22Rv1 (cell line): ENCODE measurements around the gene LGSN.

Source experiments
- H3K27ac ChIP-seq: fragments of 450-650 bp; 2 replicates; pipeline ENCODE4 v1.5.1; 2017
- ZFX ChIP-seq: fragments of 450-650 bp; IDR thresholded peaks from 2 replicates; pipeline ENCODE4 v1.6.1; 2017; ENCODE audit warnings: antibody characterized with exemption, borderline replicate concordance
- TF ChIP-seq, protein P1 (sequence below): fragments of 450-650 bp; IDR thresholded peaks from 2 replicates; pipeline ENCODE4 v1.5.1; 2017; ENCODE audit warnings: mild to moderate bottlenecking

LGSN gene

DNA sequence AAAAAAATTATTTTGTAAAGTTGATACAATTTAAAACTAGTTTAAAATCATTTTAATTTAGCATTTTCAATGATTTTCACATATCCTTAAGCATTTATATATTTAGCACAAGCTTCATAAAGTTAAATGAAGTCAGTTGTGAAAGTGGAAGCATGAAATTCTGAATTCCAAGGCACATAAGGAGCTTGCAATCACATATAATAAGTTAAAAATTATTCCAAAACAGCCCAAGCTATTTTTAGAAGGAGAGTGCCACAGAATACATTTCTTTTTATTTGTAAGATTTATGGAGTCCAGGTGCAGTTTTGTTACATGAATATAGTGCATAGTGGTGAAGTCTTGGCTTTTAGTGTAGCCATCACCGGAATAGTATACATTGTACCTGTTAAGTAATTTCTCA, 3.2 kb upstream of the LGSN start:
- no peak overlapping the region for H3K27ac ChIP-seq
- no peak for TF ChIP-seq ZFX
- TF ChIP-seq, protein P1, sequence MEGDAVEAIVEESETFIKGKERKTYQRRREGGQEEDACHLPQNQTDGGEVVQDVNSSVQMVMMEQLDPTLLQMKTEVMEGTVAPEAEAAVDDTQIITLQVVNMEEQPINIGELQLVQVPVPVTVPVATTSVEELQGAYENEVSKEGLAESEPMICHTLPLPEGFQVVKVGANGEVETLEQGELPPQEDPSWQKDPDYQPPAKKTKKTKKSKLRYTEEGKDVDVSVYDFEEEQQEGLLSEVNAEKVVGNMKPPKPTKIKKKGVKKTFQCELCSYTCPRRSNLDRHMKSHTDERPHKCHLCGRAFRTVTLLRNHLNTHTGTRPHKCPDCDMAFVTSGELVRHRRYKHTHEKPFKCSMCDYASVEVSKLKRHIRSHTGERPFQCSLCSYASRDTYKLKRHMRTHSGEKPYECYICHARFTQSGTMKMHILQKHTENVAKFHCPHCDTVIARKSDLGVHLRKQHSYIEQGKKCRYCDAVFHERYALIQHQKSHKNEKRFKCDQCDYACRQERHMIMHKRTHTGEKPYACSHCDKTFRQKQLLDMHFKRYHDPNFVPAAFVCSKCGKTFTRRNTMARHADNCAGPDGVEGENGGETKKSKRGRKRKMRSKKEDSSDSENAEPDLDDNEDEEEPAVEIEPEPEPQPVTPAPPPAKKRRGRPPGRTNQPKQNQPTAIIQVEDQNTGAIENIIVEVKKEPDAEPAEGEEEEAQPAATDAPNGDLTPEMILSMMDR: no peak

- TF ChIP-seq, protein P1: no peak
- no peak for TF ChIP-seq ZFX
- H3K27ac ChIP-seq: no peak overlapping the region
Measured at GRCh38 chr6:63321821-63322220, 2.0 kb upstream of the LGSN start.

DNA sequence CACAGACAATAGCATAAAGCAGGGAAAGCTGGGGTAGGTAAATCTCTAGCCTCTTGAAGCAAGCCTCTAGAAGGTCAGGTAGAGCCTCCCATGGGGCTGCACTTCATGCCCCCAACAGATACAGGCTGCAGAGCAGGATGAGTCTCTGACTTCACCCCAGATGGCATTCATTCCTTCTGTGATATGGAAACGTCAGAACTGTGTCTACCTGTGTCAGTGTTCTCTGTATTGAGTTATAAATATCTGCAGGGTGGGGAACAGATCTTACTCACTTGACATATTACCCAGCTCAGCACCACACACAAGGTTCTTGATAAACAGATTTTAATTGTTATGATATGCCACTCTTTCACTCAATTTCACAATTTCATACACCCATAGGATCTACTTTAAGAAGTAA, 2.1 kb downstream of the LGSN start:
- no peak overlapping the region for H3K27ac ChIP-seq
- TF ChIP-seq, protein P1: no peak
- TF ChIP-seq ZFX: no peak

- TF ChIP-seq ZFX: no peak
- no peak overlapping the region for H3K27ac ChIP-seq
Measured at GRCh38 chr6:63316113-63316512, 3.7 kb downstream of the LGSN start.

GRCh38 chr6:63313111-63313510, 6.7 kb downstream of the LGSN start:
- no peak overlapping the region for H3K27ac ChIP-seq
- TF ChIP-seq, protein P1: no peak
- no peak for TF ChIP-seq ZFX

DNA sequence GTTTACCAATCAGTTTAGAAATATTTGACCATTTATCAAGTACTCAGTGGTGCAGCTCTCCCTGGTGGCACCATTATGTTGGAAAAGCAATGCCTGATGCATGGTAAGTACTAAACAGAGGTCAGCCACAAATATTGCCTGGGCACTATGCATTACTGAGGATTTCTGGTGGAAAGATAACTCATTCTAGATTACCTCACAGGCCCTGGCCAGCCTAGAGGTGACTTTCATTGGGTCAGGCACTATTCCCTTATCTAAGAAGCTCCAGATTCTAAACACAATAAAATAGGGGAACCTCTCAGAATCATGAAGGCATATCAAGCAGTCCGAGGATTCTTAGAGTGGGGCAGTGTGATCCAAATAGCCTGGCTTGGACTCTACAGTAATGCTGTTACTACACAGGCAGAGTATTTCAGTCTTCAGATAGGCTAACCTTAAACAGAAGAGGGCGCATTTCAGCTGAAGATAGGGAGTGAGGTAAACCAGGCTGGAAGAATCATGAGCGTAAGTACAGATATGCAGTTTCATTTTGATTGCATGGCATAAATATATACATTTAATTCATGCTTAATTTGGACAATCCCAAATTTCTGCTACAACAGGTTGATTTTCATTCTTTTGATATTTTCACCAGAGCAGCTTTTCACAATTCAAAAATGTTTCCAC, 12.1 kb downstream of the LGSN start:
- H3K27ac ChIP-seq: no peak overlapping the region
- TF ChIP-seq, protein P1: peak; percentile 70
- TF ChIP-seq ZFX: no peak

- H3K27ac ChIP-seq: no peak overlapping the region
- TF ChIP-seq, protein P1: no peak
- no peak for TF ChIP-seq ZFX
Measured at GRCh38 chr6:63306420-63306819, 13.4 kb downstream of the LGSN start.

DNA sequence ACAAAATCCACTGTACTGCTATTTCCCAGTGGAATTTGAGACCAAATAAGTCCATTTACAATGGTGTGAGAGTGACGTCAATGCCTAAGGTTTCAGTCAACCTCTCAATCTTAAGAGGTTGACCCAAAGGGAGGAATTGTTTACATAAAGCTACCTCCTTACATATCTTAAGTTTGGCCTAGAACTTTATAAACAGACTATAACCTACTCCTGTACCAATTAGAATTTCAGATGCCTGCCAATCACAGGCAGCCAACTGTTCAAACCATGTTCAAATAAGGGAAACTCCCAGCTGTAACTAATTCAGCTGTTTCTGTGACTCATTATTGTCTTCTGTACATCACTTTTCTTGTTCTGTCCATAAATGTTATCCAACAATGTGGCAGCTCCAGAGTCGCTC, 14.5 kb downstream of the LGSN start:
- TF ChIP-seq ZFX: no peak
- TF ChIP-seq, protein P1: no peak
- H3K27ac ChIP-seq: no peak overlapping the region
